ENCODE measurements around the gene IPO11. TPM values are rescaled to one million over a fixed set of nuclear protein-coding genes. Genes with fewer than 3 reads are reported as not detected.

The IPO11 gene
- 10 to 100 TPM; 26.4 to 42.2 (median 37.2) TPM for total RNA-seq
- 10 to 100 TPM in 2 of 3 donors, 1 to 10 TPM in 1; 7.8 to 22.4 (median 11.8) TPM for polyA plus RNA-seq
- long read RNA-seq, donor 1, transcript IPO11-203 (4 exons, 1,725 nt), result major isoform, 6 of 20 reads
- long read RNA-seq, donor 1, partial matches to known transcripts, result 0 of 20 reads
- long read RNA-seq, donor 1, other reads (novel, unspliced or antisense), result 14 of 20 reads
- long read RNA-seq, donor 2, full-length matches to known transcripts, result 6 of 6 reads
- long read RNA-seq, donor 2, partial matches to known transcripts, result 0 of 6 reads
- long read RNA-seq, donor 2, other reads (novel, unspliced or antisense), result 0 of 6 reads

GRCh38 chr5:62412549-62413329 is at the start of gene IPO11:
Gene IPO11 (plus strand): TSS chr5:62412763. CDS start chr5:62437280, 24,517 bp downstream.
- H3K4me1 ChIP-seq, result peaks cover 15 to 43% (median 25%) of the 10 kb centered on the region in 6 donors
- intact Hi-C loops (cut with DNase I; ENCODE audit: low total_unique reads), result no loop called here
- H3K27ac ChIP-seq, result peak within 1 kb of the TSS in 6 of 8 donors; percentile 63 to 89 (median 82)
- H3K36me3 ChIP-seq, result peaks cover 0 to 1% (median 0%) of the 10 kb centered on the region in 6 donors
- 0 to 1% (median 0%) methylated on average over 60 to 66 of the region's 66 CpGs for WGBS, 5 donors
- H3K4me3 ChIP-seq, result peak within 1 kb of the TSS; percentile 94 to 100 (median 98)
- TF ChIP-seq POLR2A (IDR thresholded peaks at IDR 0.05) (peak; percentile 15 to 38 (median 25)), POLR2AphosphoS5 (IDR thresholded peaks at IDR 0.05) (peak; percentile 98 to 99 (median 99)), CTCF (IDR thresholded peaks at IDR 0.05 in 8 of 11, conservative IDR thresholded peaks at IDR 0.05 in 3 of 11) (peak in 1 of 11 experiments; percentile 29)
- no peaks in the 10 kb centered on the region for H3K27me3 ChIP-seq (replicated peaks in 1 of 7)
- H3K9me3 ChIP-seq, result no peaks in the 10 kb centered on the region
- DNase-seq, result peak; percentile 100

GRCh38 chr5:62369039-62369438 is 43.5 kb upstream of the IPO11 start:
- no peak for TF ChIP-seq POLR2AphosphoS5 (IDR thresholded peaks at IDR 0.05)
- no peak for TF ChIP-seq CTCF (IDR thresholded peaks at IDR 0.05 in 8 of 11, conservative IDR thresholded peaks at IDR 0.05 in 3 of 11)
- TF ChIP-seq POLR2A (IDR thresholded peaks at IDR 0.05), result no peak
- Histone ChIP-seq H3K9me3 (no peaks in the 10 kb centered on the region), H3K4me3 (no peak overlapping the region), H3K36me3 (peaks cover 3 to 95% (median 38%) of the 10 kb centered on the region in 6 donors), H3K27ac (no peak overlapping the region), H3K27me3 (replicated peaks in 1 of 7) (no peaks in the 10 kb centered on the region), H3K4me1 (no peaks in the 10 kb centered on the region)
- no peak for DNase-seq
- intact Hi-C loops (cut with DNase I; ENCODE audit: low total_unique reads), result no loop called here
- WGBS, 5 donors, result 85 to 92% (median 89%) methylated on average over 2 of the region's 2 CpGs

- H3K27me3 ChIP-seq (replicated peaks in 1 of 7), result no peaks in the 10 kb centered on the region
- no peak for TF ChIP-seq POLR2A (IDR thresholded peaks at IDR 0.05)
- no peak for TF ChIP-seq POLR2AphosphoS5 (IDR thresholded peaks at IDR 0.05)
- TF ChIP-seq CTCF (IDR thresholded peaks at IDR 0.05 in 8 of 11, conservative IDR thresholded peaks at IDR 0.05 in 3 of 11), result no peak
- no peaks in the 10 kb centered on the region for H3K9me3 ChIP-seq
- no peaks in the 10 kb centered on the region for H3K4me1 ChIP-seq
- intact Hi-C loops (cut with DNase I; ENCODE audit: low total_unique reads), result no loop called here
- H3K27ac ChIP-seq, result no peak overlapping the region
- no peak for DNase-seq
- peaks cover 0 to 95% (median 33%) of the 10 kb centered on the region in 6 donors for H3K36me3 ChIP-seq
- H3K4me3 ChIP-seq, result no peak overlapping the region
Measured at GRCh38 chr5:62371409-62371808, 41.2 kb upstream of the IPO11 start.

GRCh38 chr5:62372600-62372999 is 40.0 kb upstream of the IPO11 start:
- Histone ChIP-seq H3K27me3 (replicated peaks in 1 of 7) (no peaks in the 10 kb centered on the region), H3K4me3 (no peak overlapping the region), H3K9me3 (no peaks in the 10 kb centered on the region), H3K27ac (no peak overlapping the region), H3K4me1 (no peaks in the 10 kb centered on the region), H3K36me3 (peaks cover 0 to 95% (median 41%) of the 10 kb centered on the region in 6 donors)
- TF ChIP-seq POLR2AphosphoS5 (IDR thresholded peaks at IDR 0.05), result no peak
- no peak for TF ChIP-seq CTCF (IDR thresholded peaks at IDR 0.05 in 8 of 11, conservative IDR thresholded peaks at IDR 0.05 in 3 of 11)
- no peak for TF ChIP-seq POLR2A (IDR thresholded peaks at IDR 0.05)
- intact Hi-C loops (cut with DNase I; ENCODE audit: low total_unique reads), result no loop called here
- WGBS, 5 donors, result 94 to 99% (median 98%) methylated on average over 3 of the region's 3 CpGs
- DNase-seq, result no peak

Data from spleen (tissue), 13 donors.